ENCODE results near the gene PITPNC1.

DNA sequence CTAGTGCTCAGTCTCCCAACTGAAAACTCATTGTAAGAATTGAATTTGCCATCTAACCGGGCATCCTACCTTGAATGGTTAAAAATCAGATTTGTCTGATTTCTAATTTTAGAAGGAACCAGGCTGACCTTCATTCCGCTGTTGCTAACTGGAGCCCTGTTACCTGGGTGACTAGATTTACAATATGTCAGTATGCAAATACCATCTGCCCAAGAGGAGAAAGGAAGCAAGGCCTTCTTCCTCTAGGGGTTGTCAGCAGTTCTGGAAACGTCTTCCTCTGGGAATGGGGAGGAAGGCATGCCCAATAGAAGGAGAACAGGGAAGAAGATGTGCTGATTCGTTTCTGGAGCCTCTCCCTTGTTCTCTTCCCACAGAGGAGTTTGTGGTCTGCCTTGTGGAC lies 137.9 kb downstream of the PITPNC1 start:
- TF ChIP-seq, protein P1, sequence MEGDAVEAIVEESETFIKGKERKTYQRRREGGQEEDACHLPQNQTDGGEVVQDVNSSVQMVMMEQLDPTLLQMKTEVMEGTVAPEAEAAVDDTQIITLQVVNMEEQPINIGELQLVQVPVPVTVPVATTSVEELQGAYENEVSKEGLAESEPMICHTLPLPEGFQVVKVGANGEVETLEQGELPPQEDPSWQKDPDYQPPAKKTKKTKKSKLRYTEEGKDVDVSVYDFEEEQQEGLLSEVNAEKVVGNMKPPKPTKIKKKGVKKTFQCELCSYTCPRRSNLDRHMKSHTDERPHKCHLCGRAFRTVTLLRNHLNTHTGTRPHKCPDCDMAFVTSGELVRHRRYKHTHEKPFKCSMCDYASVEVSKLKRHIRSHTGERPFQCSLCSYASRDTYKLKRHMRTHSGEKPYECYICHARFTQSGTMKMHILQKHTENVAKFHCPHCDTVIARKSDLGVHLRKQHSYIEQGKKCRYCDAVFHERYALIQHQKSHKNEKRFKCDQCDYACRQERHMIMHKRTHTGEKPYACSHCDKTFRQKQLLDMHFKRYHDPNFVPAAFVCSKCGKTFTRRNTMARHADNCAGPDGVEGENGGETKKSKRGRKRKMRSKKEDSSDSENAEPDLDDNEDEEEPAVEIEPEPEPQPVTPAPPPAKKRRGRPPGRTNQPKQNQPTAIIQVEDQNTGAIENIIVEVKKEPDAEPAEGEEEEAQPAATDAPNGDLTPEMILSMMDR (IDR thresholded peaks at IDR 0.05; ENCODE audit: low read length): no peak
- TF ChIP-seq EZH2 (optimal IDR thresholded peaks at IDR 0.05; ENCODE audit: low read depth, low read length): no peak
